ENCODE measurements around the gene RAB37.

RAB37 gene

DNA sequence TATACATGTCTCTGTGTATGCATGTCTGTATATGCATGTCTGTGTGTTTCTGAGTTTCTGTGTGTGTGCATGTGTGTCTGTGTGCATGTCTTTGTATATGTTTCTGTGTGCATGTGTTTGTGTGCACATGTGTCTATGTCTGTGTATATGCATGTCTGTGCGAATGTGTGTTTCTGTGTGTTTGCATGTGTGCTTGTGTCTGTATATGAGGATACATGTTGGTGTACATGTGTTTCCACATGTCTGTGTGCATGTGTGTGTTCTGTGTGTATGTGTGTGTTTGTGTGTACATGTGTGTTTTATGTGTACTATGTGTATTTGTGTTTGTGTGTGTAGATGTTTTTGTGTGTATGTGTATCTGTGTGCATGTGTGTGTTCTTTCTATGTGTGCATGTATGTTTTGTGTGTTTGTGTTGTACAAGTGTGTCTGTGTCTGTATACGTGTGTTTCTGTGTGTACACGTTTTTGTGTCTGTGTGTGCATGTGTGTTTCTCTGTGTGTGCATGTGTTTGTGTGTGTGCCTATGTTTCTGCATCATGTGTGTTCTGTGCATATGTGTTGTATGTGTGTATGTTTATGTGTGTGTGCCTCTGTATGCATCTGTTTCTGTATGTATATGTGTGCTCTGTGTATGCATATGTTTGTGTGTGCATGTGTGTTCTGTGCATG, 8.9 kb upstream of the RAB37 start:
- DNase-seq (ENCODE audit: low spot score), result no peak

DNA sequence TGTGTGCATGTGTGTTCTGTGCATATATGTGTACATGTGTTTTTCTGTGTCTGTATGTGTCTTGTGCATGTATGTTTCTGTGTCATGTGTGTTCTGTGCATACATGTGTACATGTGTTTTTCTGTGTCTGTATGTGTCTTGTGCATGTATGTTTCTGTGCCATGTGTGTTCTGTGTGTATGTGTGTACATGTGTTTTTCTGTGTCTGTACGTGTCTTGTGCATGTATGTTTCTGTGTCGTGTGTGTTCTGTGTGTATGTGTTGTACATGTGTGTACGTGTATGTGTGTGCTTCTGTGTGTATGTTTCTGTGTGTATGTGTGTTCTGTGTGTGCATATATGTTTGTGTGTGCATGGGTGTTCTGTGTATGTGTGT, 8.4 kb upstream of the RAB37 start:
- DNase-seq (ENCODE audit: low spot score), result no peak

DNA sequence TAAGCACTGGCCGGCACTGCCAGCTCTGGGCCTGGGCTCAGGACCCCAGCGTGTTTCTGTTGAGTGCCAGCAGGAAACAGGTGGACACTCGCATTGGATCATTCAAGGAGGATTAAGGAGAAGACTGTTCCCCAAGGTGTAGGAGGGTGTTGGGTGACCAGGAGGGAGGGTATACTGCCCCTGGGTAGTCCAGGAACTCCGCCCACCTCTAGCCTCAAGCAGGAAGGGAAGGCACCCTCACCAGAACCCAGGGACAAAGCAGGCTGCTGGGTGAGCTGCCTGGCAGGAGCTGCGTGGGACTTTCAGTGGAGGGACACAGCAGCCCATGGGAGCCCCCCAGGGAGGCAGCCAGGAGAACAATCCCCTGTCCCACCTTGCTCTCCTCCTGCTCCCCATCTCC, 7.7 kb upstream of the RAB37 start:
- DNase-seq (ENCODE audit: low spot score), result no peak

DNA sequence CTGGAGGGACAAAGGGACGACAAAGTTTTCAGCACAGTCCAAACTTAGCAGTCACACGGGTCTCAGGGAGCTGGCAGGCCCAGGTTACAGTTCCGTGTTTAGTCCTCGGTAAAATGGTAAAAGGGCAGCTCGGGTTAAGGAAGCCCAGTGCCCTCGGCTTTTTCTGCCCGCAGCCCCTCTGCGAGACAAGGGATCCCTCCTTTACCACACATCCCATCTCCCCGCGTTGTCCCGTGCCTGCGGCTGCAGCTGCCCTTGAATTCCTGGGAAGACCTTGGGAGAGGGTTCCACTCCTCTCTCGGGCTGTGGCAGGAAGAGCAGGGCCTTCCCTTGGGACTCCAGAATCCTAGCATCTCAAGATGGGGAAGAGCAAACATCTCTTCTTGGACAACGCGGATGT, 7.2 kb upstream of the RAB37 start:
- DNase-seq (ENCODE audit: low spot score), result no peak

DNA sequence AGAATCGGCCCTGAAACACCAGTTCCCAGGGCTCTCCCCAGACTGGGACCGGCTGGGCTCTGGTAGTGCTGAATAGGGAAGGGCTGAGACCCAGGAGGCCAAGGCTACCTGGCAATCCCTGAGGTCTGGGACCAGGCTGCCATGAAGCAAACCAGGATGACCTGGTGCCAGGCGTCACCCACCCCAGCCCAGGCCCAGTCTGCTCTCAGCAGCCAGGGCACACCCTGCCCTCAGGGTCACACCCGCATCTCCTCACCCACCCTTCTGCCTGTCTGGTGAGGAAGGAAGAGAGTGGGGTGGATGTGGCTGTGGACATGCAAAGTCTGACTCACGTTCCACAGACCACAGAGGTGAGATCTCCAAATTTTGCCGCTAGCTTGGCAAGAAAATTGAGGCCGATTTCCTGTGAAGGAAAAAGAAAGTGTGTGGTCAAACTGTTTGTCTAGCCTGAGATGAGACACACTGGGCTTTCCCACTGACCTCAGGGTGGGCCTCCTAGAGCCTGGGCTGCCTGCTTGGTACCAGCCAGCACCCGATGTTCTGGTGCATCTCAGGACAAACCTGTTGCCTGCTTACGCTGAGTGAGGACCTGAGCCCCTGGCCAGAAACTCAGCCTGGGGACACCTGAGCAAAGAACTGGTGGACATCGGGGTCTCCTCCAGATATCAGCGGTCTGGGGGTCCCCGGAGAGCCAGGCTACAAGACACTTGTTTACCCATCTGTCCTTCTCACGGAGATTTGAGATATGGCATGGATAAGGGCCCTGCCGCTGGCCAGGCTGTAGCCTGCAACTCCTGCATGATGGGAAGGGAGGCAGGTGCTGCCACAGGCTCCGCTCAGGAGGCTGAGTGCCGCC, 6.3 kb upstream of the RAB37 start:
- peak; percentile 55 for DNase-seq (ENCODE audit: low spot score)

DNA sequence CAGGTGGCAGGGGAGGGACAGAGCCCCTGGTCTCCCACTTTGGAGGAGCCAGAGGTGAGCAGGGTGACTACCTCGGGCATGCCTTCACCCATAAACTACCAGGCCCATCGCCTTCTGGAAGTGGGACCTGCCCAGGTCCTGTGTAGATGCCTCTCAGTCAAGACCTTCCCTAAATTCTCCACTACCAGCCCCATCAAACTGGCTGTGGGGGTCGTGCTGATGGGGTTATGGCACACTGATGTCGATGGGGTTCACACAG, 5.8 kb upstream of the RAB37 start:
- DNase-seq (ENCODE audit: low spot score), result no peak

DNA sequence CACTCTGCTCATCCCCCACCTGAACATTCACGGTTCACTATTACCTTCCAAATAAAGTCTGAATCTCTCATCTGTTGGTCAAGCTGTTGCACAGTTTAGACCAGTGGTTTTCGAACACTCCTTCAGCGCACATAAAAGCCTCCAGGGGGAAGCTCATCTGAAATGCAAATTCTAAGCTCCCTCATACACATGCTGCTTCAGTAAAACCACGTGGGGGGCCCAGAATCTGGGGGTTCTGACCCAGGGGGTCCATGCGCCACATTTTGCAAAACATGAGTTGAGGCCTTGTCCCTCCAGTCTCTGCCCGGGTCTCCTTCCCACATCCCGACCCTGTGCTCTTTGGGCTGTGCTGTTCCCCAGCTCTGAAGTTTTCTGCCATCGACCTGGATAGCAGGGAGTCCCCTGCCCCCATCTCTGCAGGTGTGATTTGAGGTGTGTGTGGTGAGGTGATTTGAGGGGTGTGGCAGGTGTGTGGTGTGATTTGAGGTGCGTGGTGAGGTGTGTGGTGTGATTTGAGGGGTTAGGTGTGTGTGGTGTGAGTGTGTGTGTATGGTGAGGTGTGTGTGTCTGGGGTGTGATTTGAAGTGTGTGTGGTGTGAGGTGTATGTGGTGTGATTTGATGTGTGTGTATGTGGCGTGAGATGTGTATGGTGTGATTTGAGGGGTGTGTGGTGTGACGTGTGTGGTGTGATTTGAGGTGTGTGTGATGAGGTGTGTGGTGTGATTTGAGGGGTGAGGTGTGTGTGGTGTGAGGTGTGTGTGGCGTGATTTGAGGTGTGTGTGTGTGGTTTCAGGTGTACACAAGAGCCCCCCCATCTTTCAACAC, 4.8 kb upstream of the RAB37 start:
- no peak for DNase-seq (ENCODE audit: low spot score)

DNA sequence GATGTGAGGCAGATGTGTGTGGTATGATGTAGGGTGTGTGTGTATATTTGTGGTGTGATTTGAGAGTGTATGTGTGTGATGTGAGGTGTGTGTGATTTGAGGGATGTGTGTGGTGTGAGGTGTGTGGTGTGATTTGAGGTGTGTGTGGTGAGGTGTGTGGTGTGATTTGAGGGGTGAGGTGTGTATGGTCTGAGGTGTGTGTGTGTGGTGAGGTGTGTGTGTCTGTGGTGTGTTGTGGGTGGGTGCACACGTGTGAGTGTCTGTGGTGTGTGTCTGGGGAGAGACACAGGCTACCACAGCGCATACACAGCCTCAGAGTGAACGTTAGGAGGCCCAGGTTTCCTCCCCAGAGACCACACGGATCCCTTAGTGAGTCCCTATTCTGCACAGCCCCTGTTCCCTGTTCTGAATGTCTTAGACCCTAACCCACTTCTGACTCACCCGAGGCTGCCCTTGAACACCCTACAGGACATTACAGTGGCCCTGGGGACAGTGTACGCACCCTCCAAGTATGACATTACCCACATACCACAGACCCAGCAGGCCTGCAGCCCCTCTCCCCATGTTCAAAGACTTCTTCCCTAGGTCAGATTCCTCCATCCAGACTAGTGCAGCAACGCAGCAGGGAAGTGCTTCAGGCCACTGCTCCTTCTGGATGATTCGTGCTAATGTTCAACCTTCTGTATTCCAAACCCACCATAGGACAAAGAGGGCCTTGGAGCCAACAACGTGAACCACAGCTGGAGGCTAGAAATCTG, 3.5 kb upstream of the RAB37 start:
- DNase-seq (ENCODE audit: low spot score), result no peak

DNA sequence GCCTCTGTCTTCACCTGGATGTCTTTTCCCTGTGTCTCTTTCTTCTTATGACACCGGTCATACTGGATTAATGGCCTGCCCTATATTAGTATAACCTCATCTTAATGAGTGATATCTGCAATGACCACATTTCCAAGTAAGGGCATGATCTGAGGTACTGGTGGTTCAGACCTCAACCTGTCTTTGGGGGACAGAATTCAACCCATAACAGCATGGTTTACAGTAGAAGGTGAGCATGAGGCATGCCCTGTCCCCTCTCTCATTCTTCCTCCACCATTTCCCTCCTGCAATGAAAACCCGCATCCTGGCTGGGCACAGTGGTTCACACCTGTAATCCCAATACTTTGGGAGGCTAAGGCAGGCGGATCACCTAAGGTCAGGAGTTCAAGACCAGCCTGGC, 2.8 kb upstream of the RAB37 start:
- no peak for DNase-seq (ENCODE audit: low spot score)

DNA sequence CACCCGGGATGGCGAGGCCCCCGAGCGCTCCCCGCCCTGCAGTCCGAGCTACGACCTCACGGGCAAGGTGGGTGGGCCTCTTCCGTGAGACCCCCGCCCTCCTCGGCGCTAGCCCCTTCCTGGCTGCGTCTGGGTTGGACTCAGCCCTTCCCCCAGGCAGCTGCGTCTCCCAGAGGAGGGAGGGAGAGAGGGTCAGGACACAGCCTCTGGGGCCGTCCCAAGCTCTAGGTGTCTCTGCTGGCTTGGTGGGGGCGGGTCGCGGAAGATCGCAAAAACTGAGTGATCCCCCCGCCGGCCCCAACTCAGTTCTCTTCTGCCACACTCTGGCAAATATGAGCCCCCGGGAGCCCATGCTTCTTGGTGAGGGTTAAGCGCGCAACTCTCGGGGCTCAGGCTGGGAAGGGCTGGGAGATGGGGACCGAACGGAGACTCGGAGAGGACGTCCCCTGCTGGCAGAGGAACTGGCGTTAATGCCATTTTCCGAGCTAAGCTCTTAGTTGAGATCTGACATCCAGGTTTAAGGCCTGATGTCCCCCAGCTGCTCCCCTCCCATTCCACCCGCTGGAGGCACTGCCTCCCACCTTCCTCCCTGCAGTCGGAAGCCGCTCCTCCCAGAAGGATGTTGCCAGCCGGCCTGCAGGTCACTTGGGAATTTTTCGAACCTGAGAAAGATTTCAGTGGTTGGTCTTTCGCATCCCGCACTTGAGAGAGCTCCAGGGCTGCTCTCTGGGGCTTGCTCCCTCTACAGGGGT, 419 bp downstream of the RAB37 start:
- peak; percentile 38 for DNase-seq (ENCODE audit: low spot score)

DNA sequence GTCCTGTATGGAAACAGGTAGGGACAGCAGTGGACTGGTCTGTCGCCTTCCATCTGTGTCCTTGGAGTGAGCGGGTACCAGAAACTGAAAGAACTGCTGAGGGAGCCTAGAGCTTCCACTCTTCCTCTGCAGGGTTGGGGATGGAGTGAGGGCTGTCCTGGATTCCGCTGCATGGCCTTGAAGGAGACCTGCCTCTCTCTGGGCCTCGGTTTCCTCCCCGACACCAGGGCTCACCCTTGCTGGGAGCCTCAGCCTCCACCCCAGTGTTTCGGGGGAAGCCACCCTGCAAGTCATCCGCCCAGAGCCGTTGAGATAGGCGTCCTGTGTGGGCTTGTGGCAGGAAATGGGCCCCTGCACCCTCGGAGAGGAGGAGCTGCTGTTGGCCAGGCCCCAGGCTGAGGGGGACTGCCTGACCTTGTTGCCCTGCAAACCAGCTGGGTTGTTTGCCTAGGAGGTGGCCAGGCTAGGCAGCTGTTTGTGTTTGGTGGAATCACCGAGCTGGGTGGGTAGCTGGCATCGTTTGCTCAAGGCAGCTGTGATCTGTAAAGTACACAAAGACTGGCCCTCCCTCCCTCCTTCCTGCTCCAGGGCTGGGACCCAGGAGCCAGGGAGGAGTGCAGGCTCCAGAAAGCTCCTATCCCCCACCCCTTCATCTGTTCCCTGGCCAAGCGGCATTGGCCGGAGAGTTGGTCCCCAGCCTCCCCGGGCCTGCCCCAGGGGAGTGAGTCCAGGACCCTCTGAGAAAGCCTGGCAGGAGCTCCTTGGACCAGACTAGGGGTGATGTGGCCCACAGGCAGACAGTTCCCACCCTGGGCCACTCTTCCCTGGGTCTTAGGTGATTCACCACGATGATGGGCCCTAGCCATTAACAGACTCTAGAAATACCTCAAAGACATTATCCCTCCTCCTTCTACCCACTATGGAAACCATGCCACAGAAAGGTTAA, 1.3 kb downstream of the RAB37 start:
- DNase-seq (ENCODE audit: low spot score), result peak; percentile 83

DNA sequence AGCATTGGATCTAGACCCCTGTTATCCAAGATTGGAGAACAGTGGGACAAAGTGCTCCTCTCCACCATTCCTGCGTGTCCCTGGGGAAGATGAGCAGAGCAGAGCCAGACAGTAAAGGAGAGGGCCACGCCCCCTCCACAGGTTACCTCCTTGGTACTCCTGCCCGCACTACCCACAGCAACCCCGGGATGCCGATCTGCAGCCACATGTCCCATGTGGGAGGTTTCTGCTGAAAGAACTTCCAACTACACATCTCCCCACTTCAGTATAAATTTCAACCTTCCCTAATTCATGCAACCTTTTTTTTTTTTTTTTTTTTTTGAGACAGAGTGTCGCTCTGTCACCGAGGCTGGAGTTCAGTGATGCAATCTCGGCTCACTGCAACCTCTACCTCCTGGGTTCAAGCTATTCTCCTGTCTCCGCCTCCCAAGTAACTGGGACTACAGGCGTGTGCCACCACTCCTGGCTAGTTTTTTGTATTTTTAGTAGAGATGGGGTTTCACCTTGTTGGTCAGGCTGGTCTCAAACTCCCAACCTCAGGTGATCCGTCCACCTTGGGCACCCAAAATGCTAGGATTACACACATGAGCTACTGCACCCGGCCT, 2.3 kb downstream of the RAB37 start:
- DNase-seq (ENCODE audit: low spot score), result no peak

DNA sequence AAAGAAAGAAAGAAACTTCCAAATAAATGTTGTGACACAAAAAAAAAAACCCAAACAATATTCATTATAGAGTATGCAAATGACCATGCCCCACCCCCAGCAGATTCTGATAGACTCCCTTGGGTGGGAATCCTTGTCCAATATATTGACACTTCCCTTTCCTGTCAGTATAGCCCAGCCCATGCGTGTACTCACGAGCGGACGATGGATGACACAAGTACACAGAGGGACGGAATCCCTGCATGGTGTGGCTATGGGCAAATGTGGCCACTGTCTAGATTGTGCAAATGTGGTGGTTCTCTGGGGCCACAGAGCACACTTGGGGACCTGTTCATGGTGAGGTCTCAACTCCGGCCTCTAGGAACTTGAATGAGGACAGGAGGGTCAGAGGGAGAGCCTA, 3.1 kb downstream of the RAB37 start:
- DNase-seq (ENCODE audit: low spot score), result no peak

DNA sequence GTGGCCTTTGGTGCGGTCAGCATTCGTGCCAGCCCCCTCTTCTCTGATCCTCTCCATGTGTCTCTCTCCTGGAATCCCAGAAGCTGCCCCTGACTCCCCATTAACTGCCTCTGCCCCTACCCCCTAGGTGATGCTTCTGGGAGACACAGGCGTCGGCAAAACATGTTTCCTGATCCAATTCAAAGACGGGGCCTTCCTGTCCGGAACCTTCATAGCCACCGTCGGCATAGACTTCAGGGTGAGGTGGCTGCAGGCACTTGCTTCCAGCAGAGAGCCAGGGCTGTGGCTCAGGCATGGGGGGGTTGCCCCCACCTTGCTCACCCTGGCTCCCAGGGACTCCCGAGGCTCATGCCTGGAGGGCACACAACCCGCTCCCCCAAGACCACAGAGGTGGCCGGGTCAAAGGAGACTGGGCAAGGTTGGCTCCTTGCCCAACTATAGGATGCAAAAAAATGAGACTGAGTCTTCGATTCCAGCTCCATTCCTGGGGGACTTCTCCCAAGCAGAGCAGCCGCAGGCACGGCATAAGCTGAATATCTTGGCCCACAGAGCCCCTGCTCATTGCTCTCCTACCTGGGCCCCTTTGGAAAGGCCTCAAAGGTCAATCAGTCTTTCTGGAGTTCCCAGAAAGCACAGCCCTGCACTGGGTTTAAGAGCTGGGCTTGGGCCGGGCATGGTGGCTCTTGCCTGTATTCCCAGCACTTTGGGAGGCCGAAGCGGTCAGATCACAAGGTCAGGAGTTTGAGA, 3.8 kb downstream of the RAB37 start:
- DNase-seq (ENCODE audit: low spot score), result no peak

DNA sequence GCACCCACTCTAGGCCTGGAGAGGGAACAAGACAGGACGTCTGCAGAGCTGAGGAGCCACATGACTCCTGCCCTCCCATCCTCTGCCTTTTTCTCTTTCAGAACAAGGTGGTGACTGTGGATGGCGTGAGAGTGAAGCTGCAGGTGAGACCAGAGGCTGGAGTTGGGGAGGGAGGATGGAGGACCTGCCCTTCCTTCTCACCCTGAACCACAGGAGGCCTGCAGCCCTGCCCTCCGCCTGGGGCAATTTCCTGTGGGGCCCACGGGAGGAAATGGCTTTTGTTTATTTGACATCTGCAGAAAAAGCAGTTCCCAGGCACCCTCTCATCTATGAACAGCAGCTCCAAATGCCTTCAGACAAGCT, 5.1 kb downstream of the RAB37 start:
- DNase-seq (ENCODE audit: low spot score), result peak; percentile 74

DNA sequence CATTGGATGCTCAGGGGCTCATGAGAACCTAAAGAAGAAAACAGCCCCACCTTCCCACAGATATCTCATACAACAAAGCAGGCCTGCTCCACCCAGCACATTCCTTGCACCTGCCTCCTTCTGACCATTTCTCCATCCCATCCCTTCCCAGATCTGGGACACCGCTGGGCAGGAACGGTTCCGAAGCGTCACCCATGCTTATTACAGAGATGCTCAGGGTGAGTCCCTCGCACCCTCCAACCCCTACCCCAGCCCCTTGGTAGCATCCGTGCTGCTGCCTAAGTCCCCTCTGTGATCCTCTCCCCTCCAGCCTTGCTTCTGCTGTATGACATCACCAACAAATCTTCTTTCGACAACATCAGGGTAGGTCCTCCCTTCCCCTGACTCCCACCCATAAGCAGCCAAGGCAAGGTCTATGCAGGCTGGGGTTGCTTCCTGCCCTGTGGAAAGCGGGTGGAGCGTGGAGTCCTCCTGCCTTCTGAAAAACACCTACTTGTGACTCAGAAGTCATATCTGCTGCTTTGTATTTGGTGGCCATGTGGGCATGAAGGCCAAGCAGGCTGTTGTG, 6.0 kb downstream of the RAB37 start:
- DNase-seq (ENCODE audit: low spot score), result no peak

DNA sequence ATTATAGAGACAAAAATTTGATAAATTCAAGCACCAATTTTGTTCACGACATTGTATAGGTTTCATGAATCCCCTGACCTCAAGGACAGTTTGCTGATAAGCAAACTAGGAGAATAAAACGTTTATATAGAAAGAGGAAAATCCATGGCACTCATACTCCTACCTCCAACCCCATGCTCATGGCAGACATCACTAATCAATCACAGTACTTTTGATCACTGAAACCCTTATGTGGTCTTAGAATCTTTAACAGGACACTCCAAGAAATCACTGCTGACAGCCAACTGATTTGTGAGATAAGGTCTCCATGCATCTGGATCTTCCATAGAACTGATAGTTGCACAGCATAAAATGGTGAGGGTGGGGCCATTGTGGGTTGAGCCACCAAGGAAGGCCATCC, 6.7 kb downstream of the RAB37 start:
- DNase-seq (ENCODE audit: low spot score), result no peak

DNA sequence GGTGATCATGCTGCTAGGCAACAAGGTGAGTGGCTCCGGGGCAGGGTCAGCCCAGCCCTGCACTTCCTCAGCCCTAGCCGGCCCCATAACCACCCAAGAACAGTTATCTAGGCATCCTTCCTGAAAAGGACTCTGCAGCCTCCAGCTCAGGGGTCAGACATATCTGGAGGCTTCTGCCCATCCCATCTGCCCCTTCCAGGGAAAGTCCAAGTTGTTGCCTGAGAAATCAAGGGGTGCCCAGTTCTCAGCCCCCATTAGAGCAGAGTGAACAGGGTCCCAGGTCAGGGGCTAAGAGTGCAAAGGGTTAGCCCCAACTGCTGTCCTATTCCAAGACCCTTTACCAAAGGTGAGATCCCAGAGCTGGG, 7.3 kb downstream of the RAB37 start:
- no peak for DNase-seq (ENCODE audit: low spot score)
